Fibroblast of gingiva (primary cell): Measurements from ENCODE around the gene STRIP2.
"Not testable (repeated sequence)": the region's sequence is repeated elsewhere in the genome, so short reads cannot be mapped to it uniquely, and the experiment has no call there.

Source experiments
- DNase-seq: peaks from one replicate; pipeline ENCODE4 v3.0.0-alpha.2; 2011; ENCODE audit warnings: low read depth

STRIP2 gene

GRCh38 chr7:129433847-129434674, at the start of gene STRIP2:
TSS of gene STRIP2 (plus strand) at chr7:129434432. CDS start at chr7:129434473, 41 bp downstream.
- peak; percentile 72 for DNase-seq

- no peak for DNase-seq
These were observed 49.1 kb upstream of the STRIP2 start for GRCh38 chr7:129385116-129385515.

- DNase-seq: no peak
These were observed 48.6 kb upstream of the STRIP2 start for GRCh38 chr7:129385598-129385997.

- no peak for DNase-seq
These were observed 47.7 kb upstream of the STRIP2 start for GRCh38 chr7:129386506-129386905.

GRCh38 chr7:129387537-129387936, 46.7 kb upstream of the STRIP2 start:
- DNase-seq: no peak

- no peak for DNase-seq
These were observed 45.7 kb upstream of the STRIP2 start for GRCh38 chr7:129388333-129389098.

GRCh38 chr7:129389829-129390228, 44.4 kb upstream of the STRIP2 start:
- no peak for DNase-seq

- no peak for DNase-seq
These were observed 43.9 kb upstream of the STRIP2 start for GRCh38 chr7:129390314-129390713.

- no peak for DNase-seq
These were observed 42.6 kb upstream of the STRIP2 start for GRCh38 chr7:129391546-129392171.

- DNase-seq: no peak
These were observed 41.0 kb upstream of the STRIP2 start for GRCh38 chr7:129393255-129393654.

GRCh38 chr7:129394101-129394500, 40.1 kb upstream of the STRIP2 start:
- no peak for DNase-seq

GRCh38 chr7:129394982-129395914, 39.0 kb upstream of the STRIP2 start:
- no peak for DNase-seq

- DNase-seq: no peak
These were observed 32.8 kb upstream of the STRIP2 start for GRCh38 chr7:129401228-129401966.

GRCh38 chr7:129401967-129402860, 32.0 kb upstream of the STRIP2 start:
- DNase-seq: no peak

GRCh38 chr7:129405527-129405926, 28.7 kb upstream of the STRIP2 start:
- DNase-seq: no peak

- not testable (repeated sequence) for DNase-seq
These were observed 24.0 kb upstream of the STRIP2 start for GRCh38 chr7:129410238-129410637.

GRCh38 chr7:129412501-129412900, 21.7 kb upstream of the STRIP2 start:
- no peak for DNase-seq

GRCh38 chr7:129417073-129417472, 17.2 kb upstream of the STRIP2 start:
- DNase-seq: no peak

- DNase-seq: no peak
These were observed 12.4 kb upstream of the STRIP2 start for GRCh38 chr7:129421717-129422250.

GRCh38 chr7:129422727-129423126, 11.5 kb upstream of the STRIP2 start:
- DNase-seq: no peak
